Upper lobe of left lung (tissue), 4 donors: ENCODE measurements around the gene SRPX.

ENCODE experiments used
- EP300 ChIP-seq, 4 donors: sonication (generic); formaldehyde crosslinking; IDR thresholded peaks; one replicate each; pipeline ENCODE4 v1.5.1; 2017; ENCODE audit warnings: antibody characterized with exemption in 4 of 4, control low read depth in 2 of 4
- POLR2A ChIP-seq, 4 donors: fragments of 450-650 bp; IDR thresholded peaks; one replicate each; pipeline ENCODE4 v1.5.1; 2016 to 2017; ENCODE audit warnings: antibody characterized with exemption in 4 of 4, mild to moderate bottlenecking in 2 of 4
- TF ChIP-seq, protein P1 (sequence below), 6 experiments: fragments of 450-650 bp in 4 of 6; fragments of 200-600 bp in 2 of 6; sonication (generic) in 2 of 6; IDR thresholded peaks; one replicate each; pipeline ENCODE4 v1.5.1; 2016 to 2019; ENCODE audit warnings: antibody characterized with exemption in 6 of 6

GRCh38 chrX:38099688-38100087 lies 121.0 kb downstream of the SRPX start:
- TF ChIP-seq, protein P1, sequence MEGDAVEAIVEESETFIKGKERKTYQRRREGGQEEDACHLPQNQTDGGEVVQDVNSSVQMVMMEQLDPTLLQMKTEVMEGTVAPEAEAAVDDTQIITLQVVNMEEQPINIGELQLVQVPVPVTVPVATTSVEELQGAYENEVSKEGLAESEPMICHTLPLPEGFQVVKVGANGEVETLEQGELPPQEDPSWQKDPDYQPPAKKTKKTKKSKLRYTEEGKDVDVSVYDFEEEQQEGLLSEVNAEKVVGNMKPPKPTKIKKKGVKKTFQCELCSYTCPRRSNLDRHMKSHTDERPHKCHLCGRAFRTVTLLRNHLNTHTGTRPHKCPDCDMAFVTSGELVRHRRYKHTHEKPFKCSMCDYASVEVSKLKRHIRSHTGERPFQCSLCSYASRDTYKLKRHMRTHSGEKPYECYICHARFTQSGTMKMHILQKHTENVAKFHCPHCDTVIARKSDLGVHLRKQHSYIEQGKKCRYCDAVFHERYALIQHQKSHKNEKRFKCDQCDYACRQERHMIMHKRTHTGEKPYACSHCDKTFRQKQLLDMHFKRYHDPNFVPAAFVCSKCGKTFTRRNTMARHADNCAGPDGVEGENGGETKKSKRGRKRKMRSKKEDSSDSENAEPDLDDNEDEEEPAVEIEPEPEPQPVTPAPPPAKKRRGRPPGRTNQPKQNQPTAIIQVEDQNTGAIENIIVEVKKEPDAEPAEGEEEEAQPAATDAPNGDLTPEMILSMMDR (IDR thresholded peaks at IDR 0.05), result no peak
- TF ChIP-seq EP300 (IDR thresholded peaks at IDR 0.05) (no peak), POLR2A (IDR thresholded peaks at IDR 0.05) (no peak)
